GM19395 (cell line): ENCODE results near the gene IL7R.

Source experiments
- ATAC-seq: cut with Tn5 transposase; IDR thresholded peaks from one replicate; pipeline ENCODE4 v1.9.1; 2021; ENCODE audit warnings: mild to moderate bottlenecking, moderate library complexity; ENCODE audit not compliant: unreplicated experiment

IL7R gene, protein sequence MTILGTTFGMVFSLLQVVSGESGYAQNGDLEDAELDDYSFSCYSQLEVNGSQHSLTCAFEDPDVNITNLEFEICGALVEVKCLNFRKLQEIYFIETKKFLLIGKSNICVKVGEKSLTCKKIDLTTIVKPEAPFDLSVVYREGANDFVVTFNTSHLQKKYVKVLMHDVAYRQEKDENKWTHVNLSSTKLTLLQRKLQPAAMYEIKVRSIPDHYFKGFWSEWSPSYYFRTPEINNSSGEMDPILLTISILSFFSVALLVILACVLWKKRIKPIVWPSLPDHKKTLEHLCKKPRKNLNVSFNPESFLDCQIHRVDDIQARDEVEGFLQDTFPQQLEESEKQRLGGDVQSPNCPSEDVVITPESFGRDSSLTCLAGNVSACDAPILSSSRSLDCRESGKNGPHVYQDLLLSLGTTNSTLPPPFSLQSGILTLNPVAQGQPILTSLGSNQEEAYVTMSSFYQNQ

DNA sequence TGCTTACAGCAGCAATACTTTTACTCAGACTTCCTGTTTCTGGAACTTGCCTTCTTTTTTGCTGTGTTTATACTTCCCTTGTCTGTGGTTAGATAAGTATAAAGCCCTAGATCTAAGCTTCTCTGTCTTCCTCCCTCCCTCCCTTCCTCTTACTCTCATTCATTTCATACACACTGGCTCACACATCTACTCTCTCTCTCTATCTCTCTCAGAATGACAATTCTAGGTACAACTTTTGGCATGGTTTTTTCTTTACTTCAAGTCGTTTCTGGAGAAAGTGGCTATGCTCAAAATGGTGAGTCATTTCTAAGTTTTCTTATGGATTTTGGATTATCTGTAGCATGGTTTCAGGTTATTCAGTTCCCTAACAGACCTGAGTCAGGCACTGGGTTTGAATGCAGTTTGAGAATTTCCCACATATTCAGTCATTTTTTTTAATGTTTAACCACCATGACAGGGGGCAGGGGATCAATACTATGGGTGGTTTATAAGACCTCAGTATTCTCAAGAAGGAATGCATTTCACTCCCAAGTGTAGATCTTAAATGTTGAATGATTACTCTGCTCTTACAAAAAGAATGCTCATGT lies at the start of gene IL7R:
TSS of gene IL7R (plus strand) at position 127 of the 587 bp plus-strand sequence. CDS start at position 214, 87 bp downstream.
- peak; percentile 65 for ATAC-seq

DNA sequence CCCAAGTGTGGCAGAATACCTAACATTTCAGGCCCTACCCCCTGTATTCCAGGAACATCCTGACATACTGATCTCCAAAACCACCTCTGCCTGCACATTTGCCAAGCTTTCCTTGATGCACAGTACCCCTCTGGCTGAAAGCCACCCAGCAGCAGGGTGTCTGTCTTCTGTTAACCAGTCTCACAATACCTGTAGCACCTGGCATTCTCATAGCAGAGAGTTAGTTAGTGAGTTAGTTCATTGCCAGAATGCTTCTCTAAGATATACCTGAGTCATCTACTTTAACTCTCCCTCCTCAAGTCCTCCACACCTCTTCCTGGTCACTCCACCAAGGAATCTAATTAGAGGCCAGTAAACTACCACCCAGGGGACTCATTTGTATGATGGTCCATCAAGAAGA lies 46.1 kb upstream of the IL7R start:
- no peak for ATAC-seq

DNA sequence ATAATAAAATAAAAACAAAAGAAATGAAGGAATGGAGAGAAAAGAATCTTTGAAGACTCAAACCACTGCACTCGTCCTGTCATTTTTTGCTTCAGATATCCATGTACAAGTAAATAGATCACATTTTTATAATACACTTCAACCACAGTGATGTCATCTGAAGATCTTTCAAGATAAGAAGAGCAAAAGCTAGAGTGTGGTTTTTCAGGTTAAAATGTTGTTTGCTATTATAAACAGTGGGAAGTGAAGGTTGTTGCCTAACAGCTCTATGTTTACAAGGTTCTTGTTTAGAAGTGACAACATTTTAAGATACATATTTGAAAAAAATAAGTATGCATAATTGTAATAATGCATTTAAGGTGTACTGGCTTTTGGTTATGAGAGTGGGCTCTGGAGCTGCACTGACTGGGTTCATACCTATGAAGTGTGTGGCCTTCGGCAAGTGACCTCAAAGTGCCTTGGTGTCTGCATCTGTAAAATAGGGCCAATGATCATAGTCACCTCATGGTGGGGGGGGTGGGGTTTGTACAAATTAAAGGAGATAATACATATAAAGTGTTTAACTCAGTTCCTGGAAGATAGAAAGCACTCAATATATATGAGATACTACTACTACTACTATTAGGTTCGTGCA lies 45.5 kb upstream of the IL7R start:
- ATAC-seq = no peak

DNA sequence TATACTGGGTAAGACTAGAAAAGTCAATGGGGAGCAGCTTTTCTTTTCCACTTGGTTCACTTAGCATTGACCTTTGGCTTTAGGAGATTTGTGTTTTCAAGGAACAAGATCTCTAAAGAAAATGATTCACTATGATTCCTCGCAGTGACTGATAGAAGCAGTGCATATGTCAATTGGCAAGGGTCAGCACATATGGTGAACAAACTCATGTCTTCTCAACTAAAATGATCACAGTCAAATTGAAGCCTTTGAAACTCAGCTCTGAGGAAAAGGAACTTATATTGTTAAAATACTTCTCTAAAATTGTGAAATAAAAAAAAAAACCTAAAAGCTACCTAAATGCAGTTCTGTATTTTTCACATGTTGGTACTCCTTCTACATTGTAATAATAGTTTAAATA lies 43.2 kb upstream of the IL7R start:
- ATAC-seq = no peak

DNA sequence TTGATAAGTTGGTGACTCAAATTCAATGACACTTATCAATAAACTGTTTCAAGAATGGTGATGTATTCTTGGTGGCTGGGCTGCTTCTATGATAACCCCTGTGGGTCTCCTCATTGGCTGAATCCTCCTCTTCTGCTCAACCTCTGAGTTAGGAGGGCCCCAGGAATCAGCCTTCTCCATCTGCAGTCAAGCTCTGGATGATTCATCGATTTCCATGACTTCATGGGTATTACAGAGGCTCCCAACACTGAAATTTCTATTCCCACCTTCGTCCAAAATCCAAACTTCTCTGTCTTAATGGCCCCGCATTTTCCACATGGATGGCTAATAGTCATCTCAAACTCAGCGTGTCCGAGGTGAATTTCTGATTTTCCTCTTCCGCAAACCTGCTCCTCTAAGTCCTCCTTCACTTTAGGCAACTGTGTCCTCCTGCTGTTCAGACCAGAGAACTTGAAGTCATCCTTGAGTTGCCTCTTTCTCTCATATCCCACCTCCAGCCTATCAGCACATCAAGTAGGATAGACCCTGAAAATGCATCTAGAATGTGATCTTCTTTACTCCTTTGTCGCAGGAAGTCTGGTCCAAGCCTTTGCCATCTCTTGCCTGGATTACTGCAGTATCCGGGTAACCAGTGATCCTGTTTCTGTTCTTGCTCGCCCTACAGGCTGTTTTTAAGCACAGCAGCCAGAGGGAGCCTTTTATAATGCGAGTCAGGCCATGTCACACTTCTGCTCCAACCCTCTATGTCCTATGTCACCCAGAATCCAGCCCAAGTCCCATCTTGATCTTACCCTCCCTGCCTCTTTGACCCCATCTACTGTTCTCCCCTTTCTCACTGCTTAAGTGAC lies 41.4 kb upstream of the IL7R start:
- ATAC-seq = peak; percentile 84

DNA sequence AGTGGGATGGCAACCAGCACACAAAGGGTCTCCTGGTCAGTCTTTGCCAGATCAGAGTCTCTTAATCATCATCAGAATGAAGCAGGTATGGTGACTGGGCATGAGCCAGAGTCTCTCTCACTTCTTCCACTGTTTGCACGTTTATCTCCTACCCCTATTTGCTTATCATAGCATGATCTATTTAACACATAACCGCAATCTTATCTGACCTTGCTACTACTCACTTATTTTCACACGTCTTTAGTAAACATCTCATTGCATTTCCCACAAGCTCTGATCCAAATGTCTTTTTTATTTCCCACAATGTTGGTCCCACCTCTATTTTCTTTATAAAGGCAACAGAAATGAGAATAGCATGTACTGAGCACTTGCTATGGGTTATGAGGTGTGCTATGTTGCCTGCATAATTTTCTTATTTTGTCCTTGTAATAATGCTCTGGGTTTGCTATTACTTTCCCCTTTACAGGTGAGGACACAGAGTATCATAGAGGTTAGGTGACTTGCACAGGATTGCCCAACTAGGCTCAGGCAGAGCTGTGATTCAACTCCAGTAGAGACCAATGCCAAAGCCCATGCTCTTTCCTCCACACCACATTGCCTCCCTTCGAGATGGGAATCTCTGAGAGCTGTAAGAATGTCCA lies 39.7 kb upstream of the IL7R start:
- ATAC-seq = no peak

DNA sequence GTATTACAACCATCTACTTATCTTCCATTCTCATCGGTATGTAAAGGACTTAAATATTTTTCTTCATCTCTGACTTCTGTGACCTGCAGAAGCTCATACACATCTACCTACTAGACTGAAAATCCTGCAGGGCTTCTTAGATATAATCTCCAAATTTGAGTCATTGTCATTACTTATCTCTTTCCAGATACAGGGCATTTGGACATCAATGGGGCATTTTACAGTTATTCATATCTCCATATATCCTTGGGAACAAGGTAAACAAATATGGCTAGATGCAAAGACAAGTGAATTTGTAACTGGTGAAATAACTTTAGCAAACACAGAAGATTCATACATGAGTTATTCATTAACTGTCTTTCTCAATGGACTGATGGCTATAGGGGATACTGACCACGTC lies 37.7 kb upstream of the IL7R start:
- no peak for ATAC-seq

DNA sequence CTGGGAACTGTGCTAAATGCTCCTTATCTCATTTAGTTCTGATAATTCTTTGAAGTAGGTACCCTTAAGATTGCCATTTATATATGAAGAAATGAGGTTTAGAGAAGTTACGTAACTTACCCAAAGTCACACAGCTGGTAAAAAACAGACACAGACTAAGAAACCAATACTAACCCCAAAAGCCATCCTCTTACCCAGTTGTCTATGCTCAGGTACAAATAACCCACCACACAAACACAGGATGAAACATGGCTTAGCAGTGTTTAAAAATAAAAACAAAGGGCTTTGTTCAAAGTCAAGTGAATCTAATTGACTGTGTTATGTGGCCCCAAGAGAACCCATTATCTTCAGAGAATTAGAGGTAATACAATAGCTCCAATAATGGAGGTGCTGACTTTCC lies 37.0 kb upstream of the IL7R start:
- ATAC-seq = no peak

DNA sequence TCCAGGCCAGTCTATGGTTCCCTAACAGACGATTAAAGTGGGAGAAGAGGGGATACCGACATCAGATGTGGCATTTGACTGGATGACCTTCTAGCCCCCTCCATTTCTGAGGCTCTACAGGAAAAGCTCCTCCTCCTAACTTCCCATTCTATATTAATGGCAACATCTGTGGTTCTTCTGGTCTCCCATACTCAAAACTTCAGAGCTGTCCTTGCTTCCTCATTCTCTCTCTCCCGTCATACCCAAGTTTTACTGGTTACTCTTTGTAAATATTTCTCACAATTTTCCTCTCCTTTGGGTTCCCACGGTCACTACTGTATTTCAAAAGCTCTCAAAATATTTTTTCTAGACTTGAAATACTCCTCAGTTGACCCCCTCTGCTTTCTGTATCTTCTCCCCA lies 36.0 kb upstream of the IL7R start:
- ATAC-seq = no peak

DNA sequence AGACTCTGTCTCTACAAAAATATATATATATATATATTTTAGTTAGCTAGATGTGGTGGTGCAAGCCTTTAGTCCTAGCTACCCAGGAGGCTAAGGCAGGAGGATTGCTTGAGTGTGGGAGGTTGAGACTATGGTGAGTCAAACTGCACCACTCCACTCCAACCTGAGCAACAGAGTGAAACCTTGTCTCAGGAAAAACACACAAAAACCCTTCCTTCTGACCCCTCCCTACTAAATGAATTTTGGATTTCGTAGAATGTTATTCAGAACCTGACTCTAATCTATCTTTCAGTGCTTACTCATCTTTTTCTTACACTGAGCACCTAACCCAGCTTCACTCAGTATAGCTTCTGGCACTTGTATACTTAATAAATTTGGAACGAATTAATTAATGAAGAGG lies 35.2 kb upstream of the IL7R start:
- ATAC-seq = no peak

DNA sequence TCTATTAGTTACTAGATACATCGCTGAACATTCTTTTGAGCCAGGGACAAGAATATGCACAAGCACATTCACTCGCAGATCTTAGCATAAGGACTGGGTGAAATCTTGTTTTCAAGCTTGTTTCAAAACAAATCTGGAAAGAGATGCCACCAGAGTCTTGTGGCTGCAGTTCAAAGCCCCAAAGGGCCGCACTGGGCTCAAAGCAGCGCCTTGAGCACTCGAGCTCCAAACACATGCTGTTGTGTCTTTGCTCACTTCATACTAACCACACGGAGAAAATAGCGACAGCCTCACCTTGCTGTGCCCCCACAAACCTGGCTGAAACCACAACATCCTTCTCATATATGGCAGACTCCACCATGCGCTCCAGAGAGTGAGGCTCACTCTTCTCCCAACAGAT lies 34.2 kb upstream of the IL7R start:
- ATAC-seq = no peak

DNA sequence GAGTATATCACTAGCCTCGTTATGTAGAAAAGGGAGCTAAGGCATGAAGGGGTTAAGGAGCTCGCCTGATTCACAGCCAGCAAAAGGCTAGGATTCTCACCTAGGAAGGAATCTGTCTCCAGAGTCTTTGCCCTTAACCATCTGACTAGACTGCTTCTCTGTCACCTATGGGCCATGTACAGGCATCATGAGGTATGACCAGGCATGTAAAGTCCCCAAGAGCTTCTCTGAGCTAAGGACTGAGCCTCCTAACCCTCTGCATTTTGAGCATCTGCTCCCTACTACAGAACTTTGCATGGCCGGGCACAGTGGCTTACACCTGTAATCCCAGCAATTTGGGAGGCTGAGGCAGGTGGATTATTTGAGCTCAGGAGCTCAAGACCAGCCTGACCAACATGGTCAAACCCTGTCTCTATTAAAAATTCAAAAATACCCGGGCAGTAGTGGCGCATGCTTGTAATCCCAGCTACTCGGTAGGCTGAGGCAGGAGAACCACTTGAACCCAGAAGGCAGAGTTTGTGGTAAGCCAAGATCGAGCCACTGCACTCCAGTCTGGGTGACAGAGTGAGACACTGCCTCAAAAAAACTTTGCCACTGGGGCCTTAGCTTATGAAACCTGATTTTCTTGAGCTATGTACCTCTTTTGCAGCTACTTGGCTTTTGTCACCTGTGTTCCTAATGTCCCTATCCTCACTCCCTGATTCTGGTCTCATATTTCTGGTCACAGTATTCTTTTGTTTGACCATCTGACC lies 33.2 kb upstream of the IL7R start:
- ATAC-seq = no peak

DNA sequence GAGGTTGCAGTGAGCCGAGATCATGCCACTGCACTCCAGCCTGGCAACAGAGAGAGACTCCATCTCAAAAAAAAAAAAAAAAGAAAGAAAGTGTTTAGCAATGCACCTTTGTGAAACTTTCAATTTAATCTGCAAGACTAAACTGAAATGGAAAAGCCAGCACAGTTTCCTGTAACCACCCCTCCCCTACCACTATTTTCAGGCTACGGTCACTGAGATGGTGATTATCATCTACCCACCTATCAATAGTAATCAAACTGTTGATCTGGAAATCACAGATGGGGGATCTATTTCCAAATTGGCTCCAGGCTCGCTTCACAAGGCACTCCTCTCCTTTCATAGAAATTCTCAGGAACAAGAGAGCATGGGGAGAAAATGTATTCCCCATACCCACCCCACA lies 30.6 kb upstream of the IL7R start:
- ATAC-seq = no peak

DNA sequence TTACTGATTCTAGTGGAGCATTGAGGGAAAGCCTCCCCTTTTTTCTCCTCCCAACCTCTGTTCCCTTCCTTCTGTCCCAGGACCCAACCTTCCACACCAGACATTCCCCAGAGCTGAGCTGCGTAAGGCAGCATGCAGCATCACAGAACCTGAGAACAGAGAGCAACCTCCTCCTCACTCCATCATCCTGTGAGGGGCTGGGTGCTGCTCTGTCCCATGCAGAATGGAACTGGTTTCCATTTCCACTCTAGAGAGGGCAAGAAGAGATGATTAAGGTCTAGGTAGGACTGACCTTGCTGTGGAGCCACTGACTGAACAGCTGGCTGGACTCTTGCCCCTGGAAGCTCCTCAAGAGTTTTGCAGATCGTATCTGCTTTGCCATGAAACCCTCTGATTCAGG lies 30.1 kb upstream of the IL7R start:
- ATAC-seq = no peak

DNA sequence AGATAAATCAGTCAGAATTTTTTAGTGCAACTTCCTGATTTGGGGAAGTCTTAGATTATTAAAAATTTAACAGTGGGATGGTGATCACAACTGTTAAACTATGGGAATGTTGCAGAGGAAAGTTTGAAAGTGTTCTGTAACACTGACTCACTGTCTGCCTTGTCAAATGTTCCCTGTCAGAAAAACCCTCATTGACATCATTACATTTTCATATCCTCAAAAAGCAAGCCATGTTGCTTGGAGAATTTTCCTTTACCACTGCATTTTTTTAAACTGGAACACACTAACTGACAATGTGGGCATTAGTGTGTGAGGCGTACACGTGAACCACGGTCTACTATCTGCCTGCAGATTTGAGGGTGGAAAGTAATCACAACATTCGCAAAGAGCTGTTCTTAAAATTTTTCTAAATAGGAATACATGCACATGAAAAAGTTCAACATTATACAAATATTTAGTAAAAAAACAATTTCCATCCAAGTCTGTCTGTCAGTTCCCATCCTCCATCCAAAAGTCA lies 28.6 kb upstream of the IL7R start:
- no peak for ATAC-seq

DNA sequence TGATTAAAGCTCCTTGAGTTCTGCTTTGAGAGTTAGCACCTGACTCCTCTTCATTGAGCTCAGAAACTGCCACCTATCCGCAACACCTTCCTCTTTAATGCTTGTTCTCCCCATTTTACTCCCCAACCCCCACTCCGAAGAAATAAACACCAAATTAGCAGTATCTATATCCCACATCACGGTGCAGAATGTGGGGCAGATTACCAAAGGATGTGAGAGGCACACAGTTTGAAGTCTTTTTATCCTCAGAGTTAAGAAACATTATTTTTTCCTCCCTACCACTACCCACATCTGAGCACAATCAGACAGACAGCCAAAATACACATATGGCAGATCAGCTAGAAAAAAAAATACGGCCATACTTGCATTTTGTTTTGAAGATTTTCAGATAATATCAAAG lies 26.1 kb upstream of the IL7R start:
- ATAC-seq = no peak

DNA sequence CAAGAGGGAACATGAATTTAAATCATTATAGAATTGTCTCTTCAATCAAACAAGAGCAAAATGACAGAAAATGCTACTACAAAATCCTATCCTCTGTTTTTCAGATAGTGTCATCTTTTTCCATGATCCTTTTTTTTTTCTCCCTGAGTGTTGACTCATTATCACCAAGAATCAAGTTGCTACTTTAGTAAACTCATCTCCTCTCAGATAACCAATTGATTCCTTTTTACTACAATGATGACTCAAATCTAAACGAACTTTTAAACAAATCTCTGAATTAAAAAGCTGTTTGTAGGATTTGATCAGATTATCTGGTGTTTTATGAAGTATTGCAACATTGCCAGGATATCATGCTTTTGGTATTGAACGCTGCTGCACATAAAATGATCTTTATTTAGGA lies 23.9 kb upstream of the IL7R start:
- no peak for ATAC-seq

DNA sequence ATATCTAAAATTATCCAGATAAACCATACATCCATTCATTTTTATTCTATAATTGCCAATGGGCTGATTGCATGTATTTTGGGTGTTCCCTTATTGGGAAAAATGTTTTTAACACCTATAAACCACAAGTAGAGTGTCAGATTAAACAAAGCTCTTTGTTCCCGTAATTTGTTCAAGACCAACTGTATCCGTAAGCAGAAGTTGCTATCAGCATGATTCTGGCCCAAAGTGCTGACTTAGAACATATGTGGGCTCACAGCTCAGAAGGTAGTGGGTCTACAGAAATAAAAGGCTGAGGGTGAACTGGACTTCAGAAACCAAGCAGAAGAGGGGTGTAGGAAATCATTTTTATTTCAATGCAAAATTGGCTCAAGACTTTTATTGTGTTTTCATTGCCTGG lies 23.5 kb upstream of the IL7R start:
- no peak for ATAC-seq

DNA sequence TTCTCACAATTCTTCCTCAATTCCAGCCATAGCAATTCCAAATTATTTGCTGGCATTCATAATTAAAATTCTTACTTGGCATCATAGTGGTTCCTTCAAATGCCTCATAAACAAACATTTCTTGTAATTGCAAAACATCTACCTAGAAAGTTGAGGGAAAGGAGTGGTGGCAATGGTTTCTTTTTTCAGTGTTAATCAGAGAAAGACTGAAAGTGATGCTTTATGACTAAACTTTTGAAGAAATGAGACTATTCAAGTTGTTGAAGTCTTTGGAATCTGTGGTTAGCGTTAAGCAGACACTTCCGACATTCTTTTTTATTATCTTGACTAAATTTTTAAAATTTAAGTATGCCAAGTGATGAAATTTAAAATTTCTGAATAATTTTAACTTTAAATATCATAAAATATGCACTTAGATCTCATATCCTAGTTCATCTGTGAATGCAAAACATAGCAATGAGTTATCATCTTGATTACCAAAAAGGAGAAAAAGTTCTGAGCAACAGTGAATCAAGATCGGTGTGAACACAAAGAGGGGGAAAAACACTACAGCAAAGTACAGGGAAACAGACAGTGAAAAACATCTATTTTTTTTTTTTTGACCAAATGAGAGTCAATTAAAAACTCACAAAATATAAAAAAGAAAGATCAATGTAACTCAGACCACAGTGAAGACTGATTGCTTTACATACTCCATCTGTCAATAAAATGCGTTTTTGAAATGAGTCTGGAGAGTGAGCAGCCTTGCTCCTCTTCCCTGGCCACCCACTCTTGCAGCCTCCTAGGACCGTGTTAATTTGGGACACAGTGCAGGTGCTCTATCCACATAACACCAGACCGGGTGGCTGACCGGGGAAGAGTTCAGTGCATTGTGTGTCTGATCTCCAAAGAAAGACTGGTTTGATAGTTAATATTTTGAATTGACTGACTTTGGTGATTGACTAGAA lies 20.6 kb upstream of the IL7R start:
- ATAC-seq = no peak
